Measurements from ENCODE around the gene RIC8A.

Gene RIC8A

DNA sequence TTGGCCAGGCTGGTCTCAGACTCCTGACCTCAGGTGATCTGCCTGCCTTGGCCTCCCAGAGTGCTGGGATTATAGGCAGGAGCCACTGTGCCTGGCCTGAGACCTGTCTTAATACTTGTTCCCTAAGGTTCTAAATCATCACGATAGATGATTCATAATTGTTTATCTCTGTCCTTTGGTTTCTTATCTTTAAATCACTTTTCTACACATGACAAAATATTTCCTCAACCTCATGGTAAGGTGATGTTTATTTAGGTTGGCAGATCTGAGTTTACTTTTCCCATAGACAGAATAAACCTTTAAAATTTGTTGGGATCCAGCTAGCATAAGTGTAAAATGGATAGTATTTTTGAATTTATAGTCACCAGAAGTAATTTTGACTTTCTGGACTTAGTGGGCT, 32.8 kb downstream of the RIC8A start:
- Histone ChIP-seq H3K36me3 (peaks cover 65% of the 10 kb centered on the region), H3K27ac (no peak overlapping the region), H3K27me3 (no peaks in the 10 kb centered on the region), H4K20me1 (peaks cover 58% of the 10 kb centered on the region), H3K9ac (no peak overlapping the region), H3K4me3 (no peak overlapping the region), H3K9me3 (no peaks in the 10 kb centered on the region), H3K4me1 (peaks cover 22% of the 10 kb centered on the region), H3K4me2 (no peak overlapping the region)
- TF ChIP-seq Cebpa-rat (IDR thresholded peaks at IDR 0.05), result no peak

DNA sequence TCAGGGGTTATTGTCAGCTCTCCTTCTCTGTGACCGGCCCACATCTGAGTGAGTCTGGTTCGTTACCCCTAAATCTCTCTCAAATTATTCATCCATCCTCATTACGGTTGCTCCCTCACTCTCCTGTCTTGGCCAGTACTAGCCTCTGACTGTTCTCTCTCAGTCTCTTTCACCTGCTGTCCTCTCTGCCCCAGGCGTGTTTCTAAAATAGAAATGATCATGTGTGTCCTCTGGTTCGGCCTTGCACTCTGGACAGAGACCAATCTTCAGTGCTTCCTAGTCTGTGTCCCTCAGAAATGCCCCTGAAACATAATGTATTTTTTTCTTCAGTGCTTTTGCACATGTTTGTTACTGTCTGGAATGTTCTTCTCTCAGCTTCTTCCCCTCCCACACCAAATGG, 34.1 kb downstream of the RIC8A start:
- H3K27me3 ChIP-seq, result no peaks in the 10 kb centered on the region
- no peak overlapping the region for H3K4me3 ChIP-seq
- H3K9me3 ChIP-seq, result no peaks in the 10 kb centered on the region
- no peak for TF ChIP-seq Cebpa-rat (IDR thresholded peaks at IDR 0.05)
- H4K20me1 ChIP-seq, result peaks cover 58% of the 10 kb centered on the region
- no peak overlapping the region for H3K4me2 ChIP-seq
- H3K9ac ChIP-seq, result no peak overlapping the region
- peaks cover 16% of the 10 kb centered on the region for H3K4me1 ChIP-seq
- no peak overlapping the region for H3K27ac ChIP-seq
- peaks cover 78% of the 10 kb centered on the region for H3K36me3 ChIP-seq

DNA sequence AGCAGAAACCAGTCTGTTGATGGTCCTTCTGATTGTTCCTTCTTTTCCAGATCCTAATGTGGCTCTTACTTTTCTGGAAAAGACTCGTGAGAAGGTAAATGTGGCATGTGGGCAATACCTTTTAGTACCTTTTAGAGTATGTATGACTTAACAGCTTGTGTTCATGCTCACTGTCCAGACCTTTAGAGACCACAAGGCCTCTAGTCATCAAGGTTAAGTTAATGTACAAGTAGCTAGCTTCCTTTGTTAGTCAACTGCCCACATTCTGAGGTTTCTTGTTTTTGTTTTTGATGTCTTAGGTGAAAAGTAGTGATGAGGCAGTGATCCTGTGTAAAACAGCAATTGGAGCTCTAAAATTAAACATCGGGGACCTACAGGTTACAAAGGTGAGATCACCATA, 36.9 kb downstream of the RIC8A start:
- Histone ChIP-seq H3K36me3 (peaks cover 99% of the 10 kb centered on the region), H3K4me1 (no peaks in the 10 kb centered on the region), H3K27me3 (no peaks in the 10 kb centered on the region), H3K9ac (no peak overlapping the region), H3K27ac (no peak overlapping the region), H3K4me2 (no peak overlapping the region), H3K9me3 (no peaks in the 10 kb centered on the region), H3K4me3 (no peak overlapping the region), H4K20me1 (peaks cover 33% of the 10 kb centered on the region)
- no peak for TF ChIP-seq Cebpa-rat (IDR thresholded peaks at IDR 0.05)

DNA sequence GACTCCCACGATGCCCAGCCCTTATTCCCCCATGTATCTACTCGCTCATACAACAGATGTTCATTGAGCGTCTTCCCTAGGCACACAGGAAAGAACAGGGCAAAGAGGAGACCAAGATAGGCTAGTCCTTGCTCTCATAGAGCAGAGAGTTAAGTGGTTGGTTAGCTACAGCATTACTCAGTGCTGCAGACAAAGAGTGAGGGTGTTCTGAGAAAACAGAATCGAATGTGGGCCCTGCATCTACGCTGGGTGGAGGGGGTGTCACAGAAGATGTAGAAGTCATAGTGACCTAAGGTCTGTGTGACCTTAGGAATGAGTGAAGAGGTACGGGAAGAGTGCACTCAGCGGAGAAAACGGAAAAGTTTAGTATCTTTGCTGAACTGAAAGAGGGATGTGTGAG, 41.6 kb downstream of the RIC8A start:
- Histone ChIP-seq H3K27me3 (no peaks in the 10 kb centered on the region), H3K9ac (0 out of 2 replicates have a peak overlapping the region, but pooled peaks have one; percentile 18), H4K20me1 (no peaks in the 10 kb centered on the region; the same call in 1 of the 2 replicates), H3K4me2 (no peak overlapping the region), H3K4me1 (no peaks in the 10 kb centered on the region), H3K9me3 (no peaks in the 10 kb centered on the region), H3K27ac (no peak overlapping the region), H3K36me3 (peaks cover 99% of the 10 kb centered on the region), H3K4me3 (no peak overlapping the region)
- no peak for TF ChIP-seq Cebpa-rat (IDR thresholded peaks at IDR 0.05)

DNA sequence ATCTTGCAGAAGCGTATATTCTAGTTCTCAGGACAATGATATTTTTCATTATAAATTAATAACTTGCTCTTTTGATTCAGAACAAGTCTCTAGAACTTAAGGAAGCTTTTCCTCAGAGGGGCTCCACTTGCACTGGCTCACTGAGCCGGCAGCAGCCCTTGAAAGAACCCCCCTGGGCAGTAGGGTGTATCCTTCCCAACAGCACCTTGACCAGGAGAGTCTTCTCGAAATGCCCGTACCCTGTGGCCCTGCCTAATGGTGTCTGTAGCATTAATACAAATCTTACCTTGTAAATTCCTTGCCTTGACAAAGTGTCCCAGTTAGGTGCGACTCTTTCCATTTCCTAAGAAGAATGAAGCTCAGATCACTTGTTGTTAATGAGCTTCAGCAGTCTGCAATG, 42.8 kb downstream of the RIC8A start:
- Histone ChIP-seq H3K27ac (no peak overlapping the region), H3K9ac (peak overlapping the region; percentile 53; the same call in 1 of the 2 replicates), H3K4me3 (no peak overlapping the region), H4K20me1 (no peaks in the 10 kb centered on the region; the same call in 1 of the 2 replicates), H3K9me3 (no peaks in the 10 kb centered on the region), H3K27me3 (no peaks in the 10 kb centered on the region), H3K36me3 (peaks cover 87% of the 10 kb centered on the region), H3K4me1 (no peaks in the 10 kb centered on the region), H3K4me2 (no peak overlapping the region)
- TF ChIP-seq Cebpa-rat (IDR thresholded peaks at IDR 0.05), result no peak

DNA sequence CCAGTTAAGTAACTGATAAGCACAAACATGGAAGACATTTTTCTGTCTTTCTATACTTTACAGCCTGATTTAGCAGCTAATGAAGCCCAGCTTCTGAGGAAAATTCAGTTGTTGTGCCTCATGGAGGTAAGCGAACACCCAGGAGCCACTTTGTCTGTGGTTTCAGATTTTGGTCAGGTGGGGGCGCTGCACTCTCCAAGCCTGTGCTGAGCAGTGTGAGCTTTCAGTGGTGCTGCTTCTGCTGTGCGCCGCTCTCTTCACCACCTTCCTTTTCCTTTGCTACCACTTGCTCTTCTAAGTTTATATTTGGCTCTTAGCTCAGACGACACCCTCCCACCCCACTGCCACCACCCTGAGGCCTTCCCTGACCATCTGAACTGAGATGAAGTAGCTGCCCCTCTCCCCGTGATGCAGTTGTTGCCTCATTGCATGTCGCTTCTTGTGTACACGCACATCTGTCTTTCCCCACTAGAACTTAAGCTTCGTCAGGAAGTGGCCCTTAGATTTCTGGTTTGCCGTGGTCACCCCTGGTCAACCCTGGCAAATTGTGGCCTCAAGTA, 43.3 kb downstream of the RIC8A start:
- Histone ChIP-seq H3K9me3 (no peaks in the 10 kb centered on the region), H3K27me3 (no peaks in the 10 kb centered on the region), H3K36me3 (peaks cover 82% of the 10 kb centered on the region)

DNA sequence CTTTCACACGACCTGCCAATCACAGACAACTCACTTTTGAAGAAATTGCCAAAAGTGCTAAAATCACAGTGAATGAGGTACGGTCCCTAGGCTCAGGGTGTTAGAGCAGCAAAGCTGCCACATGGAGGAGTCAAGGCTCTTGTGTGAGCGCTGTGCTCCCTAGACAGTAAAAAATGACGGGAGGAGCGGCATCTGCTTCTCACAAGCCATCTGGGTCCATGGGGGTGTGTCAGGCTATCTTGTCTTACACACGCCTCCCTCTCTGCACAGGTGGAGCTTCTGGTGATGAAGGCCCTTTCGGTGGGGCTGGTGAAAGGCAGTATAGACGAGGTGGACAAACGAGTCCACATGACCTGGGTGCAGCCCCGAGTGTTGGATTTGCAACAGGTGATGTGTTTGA, 44.0 kb downstream of the RIC8A start:
- no peak overlapping the region for H3K4me3 ChIP-seq
- peaks cover 74% of the 10 kb centered on the region for H3K36me3 ChIP-seq
- no peak overlapping the region for H3K9ac ChIP-seq
- no peaks in the 10 kb centered on the region for H3K9me3 ChIP-seq
- TF ChIP-seq Cebpa-rat (IDR thresholded peaks at IDR 0.05), result no peak
- no peak overlapping the region for H3K27ac ChIP-seq
- H3K27me3 ChIP-seq, result no peaks in the 10 kb centered on the region
- H4K20me1 ChIP-seq, result no peaks in the 10 kb centered on the region; the same call in 1 of the 2 replicates
- H3K4me1 ChIP-seq, result no peaks in the 10 kb centered on the region
- no peak overlapping the region for H3K4me2 ChIP-seq

More for the DNA sequence above, 43.3 kb downstream of the RIC8A start:
- Histone ChIP-seq H4K20me1 (no peaks in the 10 kb centered on the region; the same call in 1 of the 2 replicates), H3K4me1 (no peaks in the 10 kb centered on the region), H3K27ac (no peak overlapping the region), H3K4me3 (no peak overlapping the region), H3K4me2 (no peak overlapping the region), H3K9ac (0 out of 2 replicates have a peak overlapping the region, but pooled peaks have one; percentile 53)
- TF ChIP-seq Cebpa-rat (IDR thresholded peaks at IDR 0.05), result no peak

DNA sequence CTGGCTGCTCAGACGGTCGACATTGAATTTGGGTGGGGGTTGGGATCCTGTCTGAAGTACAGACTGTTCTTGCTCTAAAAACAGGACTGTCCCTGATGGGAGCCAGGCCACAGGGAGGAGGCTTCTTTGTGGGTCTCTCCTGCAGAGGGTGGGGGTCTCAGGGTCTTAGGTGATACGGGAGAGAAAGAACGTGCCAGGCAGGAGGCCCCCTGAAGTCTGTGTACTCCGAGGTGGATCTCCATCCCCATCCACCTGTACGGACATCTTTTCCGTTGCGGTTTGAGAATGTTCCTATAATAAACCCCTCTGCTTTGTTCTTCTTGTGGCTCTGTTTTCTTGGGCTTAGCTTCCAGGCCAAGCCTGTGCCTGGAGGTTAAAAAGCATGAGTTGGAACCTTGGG, 45.2 kb downstream of the RIC8A start:
- TF ChIP-seq Cebpa-rat (IDR thresholded peaks at IDR 0.05), result no peak

DNA sequence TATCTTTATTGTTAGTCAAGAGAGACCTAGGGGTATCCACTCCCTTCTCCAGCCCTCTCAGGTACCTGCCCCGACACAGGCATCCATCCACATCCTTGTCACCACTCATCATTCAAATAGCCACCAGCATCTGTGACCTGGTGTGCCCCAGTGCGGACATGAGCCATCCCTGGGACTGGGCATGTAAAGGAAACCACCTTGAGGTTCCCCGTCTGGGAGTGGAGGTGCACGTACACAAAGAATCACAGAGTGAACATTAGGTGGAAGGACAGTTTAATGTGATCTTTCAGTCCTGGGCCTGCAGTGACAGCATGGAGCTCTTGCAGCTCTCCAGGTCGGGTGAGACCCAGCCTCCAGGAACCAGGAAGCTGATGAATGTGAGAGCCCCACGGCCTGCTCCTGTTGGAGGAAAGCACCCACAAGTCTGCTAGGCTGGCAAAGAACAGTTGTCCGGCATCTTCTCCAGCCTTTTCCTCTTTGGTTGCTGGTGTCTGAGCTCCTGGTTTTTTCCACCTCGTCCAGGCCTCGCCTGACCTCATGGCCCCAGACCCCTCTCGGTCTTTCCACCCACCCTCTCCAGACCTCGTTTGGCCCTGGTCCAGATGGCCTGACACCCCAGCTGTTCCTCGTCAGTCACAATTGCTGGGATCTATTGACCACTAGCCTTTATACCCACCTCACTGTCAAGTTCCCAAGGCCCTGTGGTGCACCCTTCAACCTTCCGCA, 45.8 kb downstream of the RIC8A start:
- H3K4me2 ChIP-seq, result no peak overlapping the region
- no peaks in the 10 kb centered on the region for H3K9me3 ChIP-seq
- no peak overlapping the region for H3K27ac ChIP-seq
- no peaks in the 10 kb centered on the region; the same call in 1 of the 2 replicates for H4K20me1 ChIP-seq
- H3K36me3 ChIP-seq, result peaks cover 57% of the 10 kb centered on the region
- 0 out of 2 replicates have a peak, but pooled peaks cover 6% of the 10 kb centered on the region for H3K4me1 ChIP-seq
- no peak overlapping the region for H3K9ac ChIP-seq
- no peaks in the 10 kb centered on the region for H3K27me3 ChIP-seq
- H3K4me3 ChIP-seq, result no peak overlapping the region
- TF ChIP-seq Cebpa-rat (IDR thresholded peaks at IDR 0.05), result no peak

More for the DNA sequence above, 45.2 kb downstream of the RIC8A start:
- Histone ChIP-seq H3K27me3 (no peaks in the 10 kb centered on the region), H3K4me1 (0 out of 2 replicates have a peak, but pooled peaks cover 6% of the 10 kb centered on the region), H3K4me2 (no peak overlapping the region), H4K20me1 (no peaks in the 10 kb centered on the region; the same call in 1 of the 2 replicates), H3K36me3 (peaks cover 63% of the 10 kb centered on the region), H3K9me3 (no peaks in the 10 kb centered on the region), H3K9ac (no peak overlapping the region), H3K27ac (no peak overlapping the region), H3K4me3 (no peak overlapping the region)

DNA sequence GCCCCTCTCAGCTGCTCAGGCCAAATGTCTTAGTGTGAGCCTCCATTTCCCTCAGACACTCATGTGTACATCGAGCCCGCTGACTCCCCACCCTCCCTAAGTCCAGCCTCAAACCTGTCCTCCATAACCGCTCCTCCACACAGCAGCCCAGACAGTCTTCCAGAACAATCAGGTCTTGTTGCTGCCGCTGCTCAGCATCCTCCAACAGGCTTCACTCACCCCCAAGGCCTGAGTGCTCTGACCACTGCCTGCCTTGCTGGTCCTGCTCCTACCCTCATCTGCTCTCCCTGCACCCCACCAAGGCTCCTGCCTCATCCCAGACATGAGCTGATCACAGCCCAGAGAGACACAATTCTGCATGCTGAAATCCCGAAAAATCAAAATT, 46.4 kb downstream of the RIC8A start:
- Histone ChIP-seq H3K27ac (no peak overlapping the region), H3K4me1 (0 out of 2 replicates have a peak, but pooled peaks cover 6% of the 10 kb centered on the region), H3K4me2 (no peak overlapping the region), H3K27me3 (no peaks in the 10 kb centered on the region), H3K9me3 (no peaks in the 10 kb centered on the region), H3K9ac (no peak overlapping the region), H4K20me1 (no peaks in the 10 kb centered on the region; the same call in 1 of the 2 replicates), H3K36me3 (peaks cover 51% of the 10 kb centered on the region), H3K4me3 (no peak overlapping the region)
- TF ChIP-seq Cebpa-rat (IDR thresholded peaks at IDR 0.05), result no peak
